Measurements from ENCODE around the gene IZUMO1.

IZUMO1 gene

GRCh38 chr19:48738557-48739403, 7.9 kb downstream of the IZUMO1 start:
- Histone ChIP-seq H3K9me2 (replicated peaks; ENCODE audit: low read depth, low read length) (no peaks in the 10 kb centered on the region), H3K79me2 (ENCODE audit: insufficient read depth, low read length) (no peaks in the 10 kb centered on the region), H3K4me2 (ENCODE audit: low read depth, low read length, poor library complexity, severe bottlenecking) (peak overlapping the region; percentile 47), H3F3A (ENCODE audit: low read depth) (no peaks in the 10 kb centered on the region), H4K20me1 (ENCODE audit: insufficient read depth, low read length, poor library complexity, severe bottlenecking) (no peaks in the 10 kb centered on the region), H3K9me3 (ENCODE audit: insufficient read depth, low read depth, low read length) (no peaks in the 10 kb centered on the region), H3K4me1 (ENCODE audit: insufficient read depth, low read length, poor library complexity, severe bottlenecking) (peaks cover 16% of the 10 kb centered on the region), H2AFZ (ENCODE audit: low read length) (0 out of 2 replicates have a peak overlapping the region, but pooled peaks have one; percentile 10), H3K27me3 (ENCODE audit: insufficient read depth, low read length, poor library complexity, severe bottlenecking) (no peaks in the 10 kb centered on the region), H3K36me3 (ENCODE audit: insufficient read depth, low read length) (no peaks in the 10 kb centered on the region), H3K4me3 (ENCODE audit: low read length, poor library complexity, severe bottlenecking) (peak overlapping the region; percentile 38), H3K9ac (ENCODE audit: low read depth, low read length, poor library complexity, severe bottlenecking) (no peak overlapping the region)
- TF ChIP-seq EZH2phosphoT487 (IDR thresholded peaks at IDR 0.05; ENCODE audit: borderline replicate concordance): no peak
- no peak for TF ChIP-seq CTCF (conservative IDR thresholded peaks at IDR 0.05; ENCODE audit: low read length)

- Histone ChIP-seq H3K4me2 (ENCODE audit: low read depth, low read length, poor library complexity, severe bottlenecking) (no peak overlapping the region), H3K9me3 (ENCODE audit: insufficient read depth, low read depth, low read length) (no peaks in the 10 kb centered on the region), H3K4me1 (ENCODE audit: insufficient read depth, low read length, poor library complexity, severe bottlenecking) (peaks cover 16% of the 10 kb centered on the region), H3K4me3 (ENCODE audit: low read length, poor library complexity, severe bottlenecking) (no peak overlapping the region), H3K36me3 (ENCODE audit: insufficient read depth, low read length) (no peaks in the 10 kb centered on the region), H2AFZ (ENCODE audit: low read length) (no peak overlapping the region), H4K20me1 (ENCODE audit: insufficient read depth, low read length, poor library complexity, severe bottlenecking) (no peaks in the 10 kb centered on the region), H3K79me2 (ENCODE audit: insufficient read depth, low read length) (no peaks in the 10 kb centered on the region), H3K27me3 (ENCODE audit: insufficient read depth, low read length, poor library complexity, severe bottlenecking) (no peaks in the 10 kb centered on the region), H3F3A (ENCODE audit: low read depth) (no peaks in the 10 kb centered on the region), H3K9me2 (replicated peaks; ENCODE audit: low read depth, low read length) (no peaks in the 10 kb centered on the region), H3K9ac (ENCODE audit: low read depth, low read length, poor library complexity, severe bottlenecking) (no peak overlapping the region)
- no peak for TF ChIP-seq CTCF (conservative IDR thresholded peaks at IDR 0.05; ENCODE audit: low read length)
- TF ChIP-seq EZH2phosphoT487 (IDR thresholded peaks at IDR 0.05; ENCODE audit: borderline replicate concordance): no peak
Observed at GRCh38 chr19:48737360-48737998, 9.2 kb downstream of the IZUMO1 start.

GRCh38 chr19:48735031-48735615, 11.6 kb downstream of the IZUMO1 start:
- H3K4me1 ChIP-seq (ENCODE audit: insufficient read depth, low read length, poor library complexity, severe bottlenecking): peaks cover 12% of the 10 kb centered on the region
- H3K9me3 ChIP-seq (ENCODE audit: insufficient read depth, low read depth, low read length): no peaks in the 10 kb centered on the region
- H4K20me1 ChIP-seq (ENCODE audit: insufficient read depth, low read length, poor library complexity, severe bottlenecking): no peaks in the 10 kb centered on the region
- no peak overlapping the region for H3K4me2 ChIP-seq (ENCODE audit: low read depth, low read length, poor library complexity, severe bottlenecking)
- no peak for TF ChIP-seq EZH2phosphoT487 (IDR thresholded peaks at IDR 0.05; ENCODE audit: borderline replicate concordance)
- TF ChIP-seq CTCF (conservative IDR thresholded peaks at IDR 0.05; ENCODE audit: low read length): no peak
- no peak overlapping the region for H3K9ac ChIP-seq (ENCODE audit: low read depth, low read length, poor library complexity, severe bottlenecking)
- H3K4me3 ChIP-seq (ENCODE audit: low read length, poor library complexity, severe bottlenecking): no peak overlapping the region
- H3K36me3 ChIP-seq (ENCODE audit: insufficient read depth, low read length): no peaks in the 10 kb centered on the region
- no peaks in the 10 kb centered on the region for H3K9me2 ChIP-seq (replicated peaks; ENCODE audit: low read depth, low read length)
- H2AFZ ChIP-seq (ENCODE audit: low read length): no peak overlapping the region
- H3K27me3 ChIP-seq (ENCODE audit: insufficient read depth, low read length, poor library complexity, severe bottlenecking): no peaks in the 10 kb centered on the region
- no peaks in the 10 kb centered on the region for H3F3A ChIP-seq (ENCODE audit: low read depth)
- H3K79me2 ChIP-seq (ENCODE audit: insufficient read depth, low read length): no peaks in the 10 kb centered on the region

Data from Loucy (cell line).